ENCODE data around the gene TUBG2.
A peak's percentile ranks its signal among the peaks of the same experiment; 100 is the strongest.
"Not testable (repeated sequence)": the region's sequence is repeated elsewhere in the genome, so short reads cannot be mapped to it uniquely, and the experiment has no call there.

TUBG2 gene

DNA sequence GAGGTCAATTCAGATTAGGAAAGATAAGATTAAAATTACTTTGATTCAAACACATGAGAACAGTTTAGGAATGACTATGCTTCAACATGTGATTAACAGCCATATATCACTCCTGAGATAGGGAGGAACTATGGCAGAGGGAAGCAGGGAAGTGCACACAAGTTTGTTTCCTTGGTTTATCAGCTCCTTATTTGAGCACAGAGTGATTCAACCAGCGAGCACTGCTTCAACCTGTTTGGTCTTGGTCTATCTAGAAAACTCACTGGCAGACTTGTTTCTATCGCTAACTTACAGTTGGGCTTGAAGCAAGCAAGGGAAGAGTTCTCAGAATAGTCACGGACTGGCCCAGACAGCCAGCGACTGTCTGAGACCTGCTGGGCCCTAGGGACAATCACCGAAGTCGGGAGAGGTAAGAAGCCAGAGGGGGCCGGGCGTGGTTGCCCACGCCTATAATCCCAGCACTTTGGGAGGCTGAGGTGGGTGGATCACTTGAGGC, 26.1 kb upstream of the TUBG2 start:
- DNase-seq, result no peak
- Mint-ChIP-seq H3K4me3 (no peak overlapping the region), H3K4me1 (no peaks in the 10 kb centered on the region), H3K36me3 (no peaks in the 10 kb centered on the region), H3K27ac (no peak overlapping the region), H3K27me3 (peaks cover 0 to 4% of the 10 kb centered on the region in 2 donors), H3K9me3 (no peaks in the 10 kb centered on the region)
- no peak for ATAC-seq (replicated peaks)

DNA sequence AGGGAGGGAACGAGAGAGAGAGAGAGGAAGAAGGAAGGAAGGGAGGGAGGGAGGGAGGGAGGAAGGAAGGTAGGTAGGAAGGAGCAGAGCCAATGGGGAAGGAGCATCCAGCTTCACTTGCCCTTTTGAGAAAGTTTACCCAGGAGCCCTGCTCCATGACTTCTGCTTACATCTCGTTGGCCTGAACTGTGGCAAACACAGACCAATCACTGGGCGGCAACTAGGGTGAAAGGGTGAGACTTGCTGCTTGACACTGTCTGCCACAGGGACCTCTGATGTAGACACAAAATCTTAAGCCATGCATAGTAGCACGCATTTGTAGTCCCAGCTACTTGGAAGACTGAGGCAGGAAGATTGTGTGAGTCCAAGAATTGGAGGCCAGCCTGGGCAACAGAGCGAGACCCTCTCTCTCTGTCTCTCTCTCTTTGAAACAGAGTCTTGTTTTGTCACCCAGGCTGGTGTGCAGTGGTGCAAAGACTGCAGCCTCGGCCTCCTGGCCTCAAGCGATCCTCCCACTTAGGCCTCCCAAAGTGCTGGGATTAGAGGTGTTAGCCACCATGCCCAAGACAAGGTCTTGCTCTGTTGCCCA, 19.5 kb upstream of the TUBG2 start:
- Mint-ChIP-seq H3K4me1 (no peaks in the 10 kb centered on the region), H3K27me3 (peaks cover 13 to 16% of the 10 kb centered on the region in 2 donors), H3K4me3 (no peak overlapping the region), H3K9me3 (no peaks in the 10 kb centered on the region), H3K36me3 (no peaks in the 10 kb centered on the region), H3K27ac (no peak overlapping the region)
- ATAC-seq (replicated peaks) (no peak), DNase-seq (no peak)

GRCh38 chr17:42640121-42640520, 19.0 kb upstream of the TUBG2 start:
- ATAC-seq (replicated peaks), result no peak
- no peak for DNase-seq

DNA sequence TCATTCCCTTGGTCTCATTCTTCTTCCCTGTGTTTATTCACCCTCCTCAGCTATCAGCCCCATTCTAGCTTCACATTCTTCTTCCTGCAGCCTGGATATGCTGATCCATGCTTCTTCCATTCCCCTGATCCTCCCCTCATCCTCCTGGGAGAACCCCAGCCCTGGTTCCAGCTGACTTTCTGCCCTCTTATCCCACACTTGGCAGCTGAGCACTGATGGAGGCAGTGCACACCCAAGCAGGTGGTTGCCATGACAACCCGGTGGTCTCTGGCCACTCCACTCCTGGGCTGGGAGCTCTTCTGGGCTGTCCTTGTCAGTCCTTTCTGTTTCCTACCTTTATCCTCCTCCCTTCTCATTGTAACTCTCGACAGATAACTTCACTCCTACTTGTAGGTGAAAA, 16.7 kb upstream of the TUBG2 start:
- H3K36me3 Mint-ChIP-seq, result no peaks in the 10 kb centered on the region
- H3K4me1 Mint-ChIP-seq, result no peaks in the 10 kb centered on the region
- DNase-seq (no peak), ATAC-seq (replicated peaks) (no peak)
- H3K27ac Mint-ChIP-seq, result no peak overlapping the region
- H3K4me3 Mint-ChIP-seq, result no peak overlapping the region
- peaks cover 18 to 26% of the 10 kb centered on the region in 2 donors for H3K27me3 Mint-ChIP-seq
- no peaks in the 10 kb centered on the region for H3K9me3 Mint-ChIP-seq

More at GRCh38 chr17:42640121-42640520, 19.0 kb upstream of the TUBG2 start:
- H3K9me3 Mint-ChIP-seq, result no peaks in the 10 kb centered on the region
- no peaks in the 10 kb centered on the region for H3K4me1 Mint-ChIP-seq
- H3K36me3 Mint-ChIP-seq, result no peaks in the 10 kb centered on the region
- no peak overlapping the region for H3K27ac Mint-ChIP-seq
- no peak overlapping the region for H3K4me3 Mint-ChIP-seq
- H3K27me3 Mint-ChIP-seq, result peaks cover 14 to 17% of the 10 kb centered on the region in 2 donors

GRCh38 chr17:42647778-42648177, 11.3 kb upstream of the TUBG2 start:
- H3K27ac Mint-ChIP-seq, result no peak overlapping the region
- H3K4me1 Mint-ChIP-seq, result peaks cover 9% of the 10 kb centered on the region in 2 donors
- peaks cover 30 to 54% of the 10 kb centered on the region in 2 donors for H3K27me3 Mint-ChIP-seq
- H3K36me3 Mint-ChIP-seq, result no peaks in the 10 kb centered on the region
- no peak overlapping the region for H3K4me3 Mint-ChIP-seq
- peak; percentile 21 for DNase-seq
- peak; percentile 76 to 88 for ATAC-seq (replicated peaks)
- peaks cover 0 to 1% of the 10 kb centered on the region in 2 donors for H3K9me3 Mint-ChIP-seq

- H3K27me3 Mint-ChIP-seq, result peaks cover 41 to 74% of the 10 kb centered on the region in 2 donors
- DNase-seq, result no peak
- H3K36me3 Mint-ChIP-seq, result no peaks in the 10 kb centered on the region
- no peak for ATAC-seq (replicated peaks)
- H3K27ac Mint-ChIP-seq, result no peak overlapping the region
- no peak overlapping the region for H3K4me3 Mint-ChIP-seq
- H3K9me3 Mint-ChIP-seq, result peaks cover 0 to 1% of the 10 kb centered on the region in 2 donors
- peaks cover 25 to 40% of the 10 kb centered on the region in 2 donors for H3K4me1 Mint-ChIP-seq
Measured at GRCh38 chr17:42651392-42651791, 7.7 kb upstream of the TUBG2 start.

- ATAC-seq (replicated peaks) (no peak), DNase-seq (no peak)
- Mint-ChIP-seq H3K9me3 (peaks cover 1 to 5% of the 10 kb centered on the region in 2 donors), H3K27me3 (peaks cover 38 to 70% of the 10 kb centered on the region in 2 donors), H3K36me3 (no peaks in the 10 kb centered on the region), H3K4me1 (peaks cover 23 to 45% of the 10 kb centered on the region in 2 donors), H3K27ac (peak overlapping the region; percentile 9), H3K4me3 (peak overlapping the region; percentile 61 to 74)
Measured at GRCh38 chr17:42653179-42654124, 5.6 kb upstream of the TUBG2 start.

DNA sequence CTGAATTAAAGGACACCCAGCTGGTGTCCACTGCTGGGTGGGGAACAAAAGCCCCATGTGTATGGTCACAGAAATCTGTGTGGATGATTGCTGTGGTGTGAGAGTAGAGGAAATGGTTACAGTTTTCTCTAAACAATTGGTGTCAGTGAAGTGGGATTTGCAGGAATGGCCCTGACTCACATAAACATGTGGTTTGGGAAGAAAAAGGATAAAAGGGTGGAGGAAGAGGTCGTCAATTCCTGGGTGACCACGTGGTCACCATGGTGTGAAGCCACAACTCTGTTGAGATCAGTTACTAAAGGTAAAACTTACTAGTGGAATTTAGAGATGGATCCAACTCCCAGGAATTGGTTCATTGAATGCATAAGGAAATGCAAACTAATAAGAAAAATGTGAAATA, 3.6 kb upstream of the TUBG2 start:
- ATAC-seq (replicated peaks) (no peak), DNase-seq (no peak)
- Mint-ChIP-seq H3K27me3 (peaks cover 37 to 51% of the 10 kb centered on the region in 2 donors), H3K27ac (no peak overlapping the region), H3K9me3 (peaks cover 0 to 5% of the 10 kb centered on the region in 2 donors), H3K36me3 (peaks cover 2 to 3% of the 10 kb centered on the region in 2 donors), H3K4me3 (no peak overlapping the region), H3K4me1 (peaks cover 26 to 62% of the 10 kb centered on the region in 2 donors)

GRCh38 chr17:42657824-42658588, 1.1 kb upstream of the TUBG2 start:
- no peak for ATAC-seq (replicated peaks)
- H3K9me3 Mint-ChIP-seq, result peaks cover 0 to 5% of the 10 kb centered on the region in 2 donors
- DNase-seq, result no peak
- H3K27me3 Mint-ChIP-seq, result peaks cover 28 to 37% of the 10 kb centered on the region in 2 donors
- peak overlapping the region; percentile 77 for H3K27ac Mint-ChIP-seq
- H3K4me1 Mint-ChIP-seq, result peaks cover 26 to 62% of the 10 kb centered on the region in 2 donors
- H3K36me3 Mint-ChIP-seq, result peaks cover 2 to 15% of the 10 kb centered on the region in 2 donors
- H3K4me3 Mint-ChIP-seq, result peak overlapping the region; percentile 38 to 92

DNA sequence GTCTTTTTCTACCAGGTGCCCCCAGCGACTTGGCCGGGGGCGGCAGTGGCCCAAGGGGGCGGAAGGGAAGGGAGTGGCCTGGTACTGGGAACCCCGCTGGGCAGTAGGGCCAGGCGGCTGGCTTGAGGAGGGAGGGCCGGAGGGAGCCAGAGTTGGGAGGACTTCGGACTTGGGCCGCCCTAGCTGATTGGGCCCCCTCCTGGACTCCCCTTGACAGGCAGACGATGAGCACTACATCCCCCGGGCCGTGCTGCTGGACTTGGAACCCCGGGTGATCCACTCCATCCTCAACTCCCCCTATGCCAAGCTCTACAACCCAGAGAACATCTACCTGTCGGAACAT, 819 bp downstream of the TUBG2 start:
- not testable (repeated sequence) for ATAC-seq (replicated peaks); H3K27ac Mint-ChIP-seq; DNase-seq; H3K9me3 Mint-ChIP-seq
- H3K4me1 Mint-ChIP-seq, result peaks cover 19 to 44% of the 10 kb centered on the region in 2 donors
- H3K36me3 Mint-ChIP-seq, result peaks cover 2 to 19% of the 10 kb centered on the region in 2 donors
- H3K4me3 Mint-ChIP-seq, result peak overlapping the region; percentile 90 to 92
- H3K27me3 Mint-ChIP-seq, result peaks cover 10 to 18% of the 10 kb centered on the region in 2 donors

GRCh38 chr17:42660692-42661345, 1.7 kb downstream of the TUBG2 start:
- no peak for DNase-seq
- H3K27me3 Mint-ChIP-seq, result peaks cover 14 to 16% of the 10 kb centered on the region in 2 donors
- no peak overlapping the region for H3K4me3 Mint-ChIP-seq
- ATAC-seq (replicated peaks), result no peak
- H3K27ac Mint-ChIP-seq, result no peak overlapping the region
- peaks cover 0 to 5% of the 10 kb centered on the region in 2 donors for H3K9me3 Mint-ChIP-seq
- peaks cover 9 to 26% of the 10 kb centered on the region in 2 donors for H3K36me3 Mint-ChIP-seq
- H3K4me1 Mint-ChIP-seq, result peaks cover 15 to 36% of the 10 kb centered on the region in 2 donors

DNA sequence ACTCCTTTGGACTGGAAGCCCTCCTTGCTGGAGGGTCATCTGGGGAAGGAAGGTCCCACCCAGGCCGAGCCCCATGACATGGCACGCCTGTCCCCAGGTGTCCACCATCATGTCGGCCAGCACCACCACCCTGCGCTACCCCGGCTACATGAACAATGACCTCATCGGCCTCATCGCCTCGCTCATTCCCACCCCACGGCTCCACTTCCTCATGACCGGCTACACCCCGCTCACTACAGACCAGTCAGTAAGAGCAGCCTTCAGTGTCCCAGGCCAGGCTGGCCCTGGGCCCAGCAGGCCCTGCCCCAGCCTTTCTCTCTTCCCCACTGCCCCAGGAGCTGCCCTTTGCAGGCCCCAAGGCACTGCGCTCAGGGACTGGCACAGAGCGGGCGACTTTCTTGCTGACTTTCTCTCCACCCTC, 6.5 kb downstream of the TUBG2 start:
- Mint-ChIP-seq H3K36me3 (peaks cover 25 to 41% of the 10 kb centered on the region in 2 donors), H3K27me3 (peaks cover 20% of the 10 kb centered on the region in 2 donors), H3K4me1 (peaks cover 6 to 11% of the 10 kb centered on the region in 2 donors), H3K4me3 (no peak overlapping the region), H3K27ac (no peak overlapping the region), H3K9me3 (no peaks in the 10 kb centered on the region)
- no peak for DNase-seq
- ATAC-seq (replicated peaks), result no peak

DNA sequence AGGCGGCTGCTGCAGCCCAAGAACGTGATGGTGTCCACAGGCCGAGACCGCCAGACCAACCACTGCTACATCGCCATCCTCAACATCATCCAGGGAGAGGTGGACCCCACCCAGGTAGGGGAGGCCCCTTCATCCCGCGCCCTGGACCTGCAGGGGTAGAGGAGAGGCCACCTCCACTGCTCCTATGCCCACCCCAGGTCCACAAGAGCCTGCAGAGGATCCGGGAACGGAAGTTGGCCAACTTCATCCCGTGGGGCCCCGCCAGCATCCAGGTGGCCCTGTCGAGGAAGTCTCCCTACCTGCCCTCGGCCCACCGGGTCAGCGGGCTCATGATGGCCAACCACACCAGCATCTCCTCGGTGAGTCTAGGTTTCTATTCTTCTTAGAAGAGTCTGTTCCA, 7.0 kb downstream of the TUBG2 start:
- Mint-ChIP-seq H3K36me3 (peaks cover 27 to 40% of the 10 kb centered on the region in 2 donors), H3K4me1 (peaks cover 11 to 13% of the 10 kb centered on the region in 2 donors), H3K27me3 (peaks cover 23 to 25% of the 10 kb centered on the region in 2 donors)
- H3K27ac Mint-ChIP-seq; H3K4me3 Mint-ChIP-seq; ATAC-seq (replicated peaks); DNase-seq; H3K9me3 Mint-ChIP-seq: not testable (repeated sequence)

Data from stimulated activated naive B cell treated with anti-CD40 and anti-IgM and Interleukin-4, amounts not matched to agents 10 μg/mL and 1 μg/mL and 100 μg/mL, for 72 hours (primary cell).